ENCODE measurements around the gene RHOBTB1. TPM values are rescaled to one million over a fixed set of nuclear protein-coding genes. Genes with fewer than 3 reads are reported as not detected.

Gene RHOBTB1
- total RNA-seq, 4 donors from 2014 or later = 22.2 to 47.7 (median 33.5) TPM

DNA sequence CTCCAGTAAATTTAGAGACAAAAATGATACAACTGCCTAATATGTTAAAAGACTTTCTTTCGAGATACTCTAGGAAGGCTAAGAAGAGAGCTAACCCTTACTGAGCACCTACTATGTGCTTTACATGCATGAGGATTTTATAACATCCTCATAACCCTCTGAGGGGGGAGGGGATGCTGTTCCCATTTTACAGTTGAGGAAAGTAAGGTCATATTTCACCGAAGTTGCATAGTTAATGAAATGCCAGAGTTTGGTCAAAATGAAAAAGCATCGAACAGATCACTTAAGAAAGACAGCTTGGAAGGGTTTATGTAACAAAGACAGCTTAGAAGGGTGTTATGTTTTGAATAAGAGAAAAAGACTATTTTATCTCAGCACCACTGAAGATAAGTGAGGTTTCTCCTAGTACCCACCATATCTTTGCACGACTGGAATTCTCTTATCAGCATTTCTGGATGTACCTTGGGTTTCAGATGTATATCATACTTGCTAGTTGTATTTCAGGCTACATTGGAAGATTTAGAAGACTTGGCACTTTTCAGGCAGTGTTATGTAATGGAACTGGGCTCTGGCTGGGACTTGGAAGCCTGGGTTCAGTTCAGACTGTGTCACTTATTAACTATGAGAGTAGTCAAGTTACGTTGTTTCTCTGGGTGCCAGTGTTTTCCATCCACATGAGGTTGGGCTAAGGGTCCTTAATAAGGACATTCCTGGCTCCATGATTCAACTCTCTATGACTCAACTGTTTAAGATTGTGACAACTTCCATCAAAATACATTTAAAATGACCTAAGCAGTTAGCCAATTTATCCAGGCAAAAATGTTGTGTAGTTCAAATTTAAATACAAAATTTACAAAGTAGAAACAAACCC, 6.0 kb downstream of the RHOBTB1 start:
- Histone ChIP-seq H3K36me3 (no peaks in the 10 kb centered on the region), H3K27ac (peak overlapping the region; percentile 97 to 100 (median 99)), H3K9me3 (no peaks in the 10 kb centered on the region), H3K27me3 (no peaks in the 10 kb centered on the region), H3K4me3 (no peak overlapping the region), H3K4me1 (peaks cover 61 to 77% of the 10 kb centered on the region in 2 donors)
- in situ Hi-C loops (cut with MboI; ENCODE audit: low sequenced_read_pairs in 4 of 4) = loop anchor here in 1 of 4 donors (25.0 kb wide), 1 partner anchor 1124 kb away; no protein-coding TSS in a partner anchor
- TF ChIP-seq, protein P1, sequence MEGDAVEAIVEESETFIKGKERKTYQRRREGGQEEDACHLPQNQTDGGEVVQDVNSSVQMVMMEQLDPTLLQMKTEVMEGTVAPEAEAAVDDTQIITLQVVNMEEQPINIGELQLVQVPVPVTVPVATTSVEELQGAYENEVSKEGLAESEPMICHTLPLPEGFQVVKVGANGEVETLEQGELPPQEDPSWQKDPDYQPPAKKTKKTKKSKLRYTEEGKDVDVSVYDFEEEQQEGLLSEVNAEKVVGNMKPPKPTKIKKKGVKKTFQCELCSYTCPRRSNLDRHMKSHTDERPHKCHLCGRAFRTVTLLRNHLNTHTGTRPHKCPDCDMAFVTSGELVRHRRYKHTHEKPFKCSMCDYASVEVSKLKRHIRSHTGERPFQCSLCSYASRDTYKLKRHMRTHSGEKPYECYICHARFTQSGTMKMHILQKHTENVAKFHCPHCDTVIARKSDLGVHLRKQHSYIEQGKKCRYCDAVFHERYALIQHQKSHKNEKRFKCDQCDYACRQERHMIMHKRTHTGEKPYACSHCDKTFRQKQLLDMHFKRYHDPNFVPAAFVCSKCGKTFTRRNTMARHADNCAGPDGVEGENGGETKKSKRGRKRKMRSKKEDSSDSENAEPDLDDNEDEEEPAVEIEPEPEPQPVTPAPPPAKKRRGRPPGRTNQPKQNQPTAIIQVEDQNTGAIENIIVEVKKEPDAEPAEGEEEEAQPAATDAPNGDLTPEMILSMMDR (IDR thresholded peaks at IDR 0.05 in 4 of 5, conservative IDR thresholded peaks at IDR 0.05 in 1 of 5) = no peak
- TF ChIP-seq POLR2A (IDR thresholded peaks at IDR 0.05) = no peak
- intact Hi-C loops (cut with DNase I; ENCODE audit: low total_unique reads) = no loop called here
- DNase-seq = no peak
- ATAC-seq = peak; percentile 49 to 54

DNA sequence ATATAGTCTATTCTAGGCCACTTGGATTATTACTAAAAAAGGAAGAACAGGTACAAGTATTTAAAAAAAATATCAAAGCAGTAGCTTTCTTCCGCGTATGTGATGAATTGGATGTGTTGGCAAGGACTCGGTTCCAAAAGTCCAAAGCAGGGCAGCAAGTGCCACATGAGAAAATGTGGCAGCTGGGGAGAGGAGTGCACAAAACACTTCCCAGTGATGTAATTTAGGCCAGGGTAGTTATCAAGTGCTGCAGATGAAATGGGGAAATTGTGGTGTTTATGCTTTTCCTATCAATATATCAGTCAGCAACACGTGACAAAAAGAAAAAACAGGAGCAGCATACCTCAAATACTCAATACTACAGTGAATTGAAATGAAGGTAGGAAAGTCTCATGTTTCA, 7.0 kb downstream of the RHOBTB1 start:
- Histone ChIP-seq H3K9me3 (no peaks in the 10 kb centered on the region), H3K27ac (peak overlapping the region; percentile 97 to 100 (median 99)), H3K4me1 (peaks cover 65 to 76% of the 10 kb centered on the region in 2 donors), H3K27me3 (no peaks in the 10 kb centered on the region), H3K36me3 (no peaks in the 10 kb centered on the region), H3K4me3 (no peak overlapping the region)
- TF ChIP-seq, protein P1 (IDR thresholded peaks at IDR 0.05 in 4 of 5, conservative IDR thresholded peaks at IDR 0.05 in 1 of 5) = no peak
- no peak for TF ChIP-seq POLR2A (IDR thresholded peaks at IDR 0.05)
- in situ Hi-C loops (cut with MboI; ENCODE audit: low sequenced_read_pairs in 4 of 4) = loop anchor here in 1 of 4 donors (25.0 kb wide), 1 partner anchor 1125 kb away; no protein-coding TSS in a partner anchor
- intact Hi-C loops (cut with DNase I; ENCODE audit: low total_unique reads) = no loop called here
- no peak for ATAC-seq
- DNase-seq = no peak

- no peaks in the 10 kb centered on the region for H3K9me3 ChIP-seq
- H3K4me3 ChIP-seq = no peak overlapping the region
- H3K27me3 ChIP-seq = no peaks in the 10 kb centered on the region
- ATAC-seq (peak in 1 of 2 donors; percentile 32), DNase-seq (no peak)
- no peaks in the 10 kb centered on the region for H3K36me3 ChIP-seq
- TF ChIP-seq, protein P1 (IDR thresholded peaks at IDR 0.05 in 4 of 5, conservative IDR thresholded peaks at IDR 0.05 in 1 of 5) = no peak
- H3K27ac ChIP-seq = peak overlapping the region; percentile 55 to 99 (median 66)
- intact Hi-C loops (cut with DNase I; ENCODE audit: low total_unique reads) = no loop called here
- in situ Hi-C loops (cut with MboI; ENCODE audit: low sequenced_read_pairs in 4 of 4) = loop anchor here in 1 of 4 donors (25.0 kb wide), 1 partner anchor 1128 kb away; no protein-coding TSS in a partner anchor
- peaks cover 66 to 74% of the 10 kb centered on the region in 2 donors for H3K4me1 ChIP-seq
Measured at GRCh38 chr10:60934215-60935175, 9.5 kb downstream of the RHOBTB1 start.

- intact Hi-C loops (cut with DNase I; ENCODE audit: low total_unique reads) = no loop called here
- peaks cover 66 to 68% of the 10 kb centered on the region in 2 donors for H3K4me1 ChIP-seq
- ATAC-seq = no peak
Measured at GRCh38 chr10:60932756-60933155, 11.2 kb downstream of the RHOBTB1 start.

More at GRCh38 chr10:60932756-60933155, 11.2 kb downstream of the RHOBTB1 start:
- Histone ChIP-seq H3K27me3 (no peaks in the 10 kb centered on the region), H3K36me3 (no peaks in the 10 kb centered on the region), H3K27ac (peak overlapping the region; percentile 22 to 99 (median 52)), H3K9me3 (no peaks in the 10 kb centered on the region), H3K4me3 (no peak overlapping the region)
- no peak for DNase-seq
- in situ Hi-C loops (cut with MboI; ENCODE audit: low sequenced_read_pairs in 4 of 4) = loop anchor here in 1 of 4 donors (25.0 kb wide), 1 partner anchor 1130 kb away; no protein-coding TSS in a partner anchor
- TF ChIP-seq, protein P1 (IDR thresholded peaks at IDR 0.05 in 4 of 5, conservative IDR thresholded peaks at IDR 0.05 in 1 of 5) = no peak
- no peak for TF ChIP-seq POLR2A (IDR thresholded peaks at IDR 0.05)
